Measurements from ENCODE around the gene PTGDR. TPM values are rescaled to one million over a fixed set of nuclear protein-coding genes. Genes with fewer than 3 reads are reported as not detected.

PTGDR gene
- total RNA-seq, 1 donor from 2014 or later: not detected

DNA sequence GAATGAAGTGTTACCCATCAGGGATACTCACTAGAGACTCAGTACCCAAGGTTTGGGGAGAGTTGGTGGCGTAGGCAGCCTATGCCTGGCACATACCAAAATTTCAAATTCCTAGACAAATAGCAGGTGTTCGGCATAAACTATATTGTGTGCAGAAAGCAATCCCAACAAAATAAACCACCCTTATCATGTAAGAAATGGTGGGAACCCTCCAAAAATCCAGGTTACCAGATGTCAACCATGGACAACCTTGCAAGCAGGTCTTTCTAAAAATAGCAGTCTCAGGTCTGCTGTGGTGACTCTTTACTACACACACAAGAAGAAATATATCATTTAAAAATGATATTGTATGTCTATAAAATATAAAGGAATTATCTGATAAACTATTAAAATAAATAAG, 28.9 kb downstream of the PTGDR start:
- no peaks in the 10 kb centered on the region for H3K4me1 Mint-ChIP-seq

DNA sequence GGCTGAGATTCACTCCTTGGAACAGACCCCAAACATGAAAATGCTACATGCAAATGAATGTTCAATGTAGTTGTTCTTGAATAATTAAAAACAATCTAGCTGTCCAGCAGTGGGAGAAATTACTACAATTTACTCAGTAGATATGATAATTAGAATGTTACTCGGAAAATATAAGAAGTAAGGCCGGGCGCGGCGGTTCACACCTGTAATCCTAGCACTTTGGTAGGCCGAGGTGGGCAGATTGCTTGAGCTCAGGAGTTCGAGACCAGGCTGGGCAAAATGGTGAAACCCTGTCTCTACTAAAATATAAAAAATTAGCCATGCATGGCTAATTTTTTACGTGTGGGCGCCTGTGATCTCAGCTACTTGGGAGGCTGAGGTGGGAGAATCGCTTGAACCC, 31.3 kb downstream of the PTGDR start:
- POLR2A ChIA-PET: no interaction called here
- Mint-ChIP-seq H3K9me3 (no peaks in the 10 kb centered on the region), H3K36me3 (ENCODE audit: low read depth) (no peaks in the 10 kb centered on the region), H3K27ac (no peak overlapping the region), H3K4me1 (no peaks in the 10 kb centered on the region), H3K27me3 (peaks cover 12% of the 10 kb centered on the region), H3K4me3 (no peak overlapping the region)
- intact Hi-C loops (cut with micrococcal nuclease): loop anchor here (1.0 to 2.0 kb wide), 4 partner anchors 175 to 1008 kb away; partner anchors contain the start of genes GPR137C and TXNDC16
- ATAC-seq (ENCODE audit: low read depth): no peak
- TF ChIP-seq, protein P1, sequence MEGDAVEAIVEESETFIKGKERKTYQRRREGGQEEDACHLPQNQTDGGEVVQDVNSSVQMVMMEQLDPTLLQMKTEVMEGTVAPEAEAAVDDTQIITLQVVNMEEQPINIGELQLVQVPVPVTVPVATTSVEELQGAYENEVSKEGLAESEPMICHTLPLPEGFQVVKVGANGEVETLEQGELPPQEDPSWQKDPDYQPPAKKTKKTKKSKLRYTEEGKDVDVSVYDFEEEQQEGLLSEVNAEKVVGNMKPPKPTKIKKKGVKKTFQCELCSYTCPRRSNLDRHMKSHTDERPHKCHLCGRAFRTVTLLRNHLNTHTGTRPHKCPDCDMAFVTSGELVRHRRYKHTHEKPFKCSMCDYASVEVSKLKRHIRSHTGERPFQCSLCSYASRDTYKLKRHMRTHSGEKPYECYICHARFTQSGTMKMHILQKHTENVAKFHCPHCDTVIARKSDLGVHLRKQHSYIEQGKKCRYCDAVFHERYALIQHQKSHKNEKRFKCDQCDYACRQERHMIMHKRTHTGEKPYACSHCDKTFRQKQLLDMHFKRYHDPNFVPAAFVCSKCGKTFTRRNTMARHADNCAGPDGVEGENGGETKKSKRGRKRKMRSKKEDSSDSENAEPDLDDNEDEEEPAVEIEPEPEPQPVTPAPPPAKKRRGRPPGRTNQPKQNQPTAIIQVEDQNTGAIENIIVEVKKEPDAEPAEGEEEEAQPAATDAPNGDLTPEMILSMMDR (IDR thresholded peaks at IDR 0.05): no peak
- DNase-seq: no peak
- CTCF ChIA-PET: interaction anchor here (0.9 to 1.5 kb wide), 3 partner anchors 10 to 171 kb away, joined by 3 read pairs; no protein-coding TSS in a partner anchor

More for the DNA sequence above, 28.9 kb downstream of the PTGDR start:
- Mint-ChIP-seq H3K4me3 (no peak overlapping the region), H3K27ac (no peak overlapping the region), H3K36me3 (ENCODE audit: low read depth) (no peaks in the 10 kb centered on the region), H3K27me3 (peaks cover 4% of the 10 kb centered on the region), H3K9me3 (no peaks in the 10 kb centered on the region)
- intact Hi-C loops (cut with micrococcal nuclease): no loop called here
- ATAC-seq (ENCODE audit: low read depth) (no peak), DNase-seq (no peak)
- TF ChIP-seq, protein P1 (IDR thresholded peaks at IDR 0.05): no peak
- CTCF ChIA-PET: interaction anchor here (0.7 kb wide), 1 partner anchor 1068 kb away, joined by 4 read pairs; no protein-coding TSS in a partner anchor
- POLR2A ChIA-PET: no interaction called here

DNA sequence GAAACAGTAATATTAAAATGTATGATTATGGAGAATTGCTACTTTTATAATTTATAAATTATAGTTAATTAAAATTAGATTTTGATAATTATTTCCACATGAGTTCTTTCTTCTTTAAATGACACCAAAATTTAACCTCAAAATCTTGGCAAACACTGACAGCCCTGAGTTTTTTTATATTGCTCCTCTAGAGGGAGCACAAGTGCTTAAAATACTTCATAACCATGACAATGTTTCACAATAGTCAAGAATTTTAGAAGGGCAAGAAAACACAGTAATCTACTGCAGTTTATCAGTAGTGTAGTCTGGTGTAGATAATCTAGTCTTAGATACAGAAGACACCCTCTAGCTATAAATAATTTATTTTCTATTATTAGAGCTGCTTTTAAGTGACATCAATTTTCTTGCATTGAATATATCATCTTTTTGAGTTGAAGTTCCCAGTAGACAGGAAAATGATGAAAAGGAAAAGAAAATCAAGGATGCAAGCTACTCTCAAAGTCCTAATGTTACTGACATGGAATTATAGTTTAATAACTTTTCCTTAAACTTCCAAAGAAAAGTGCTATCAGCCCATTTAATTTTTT, 32.3 kb downstream of the PTGDR start:
- Mint-ChIP-seq H3K36me3 (ENCODE audit: low read depth) (no peaks in the 10 kb centered on the region), H3K9me3 (no peaks in the 10 kb centered on the region), H3K27me3 (peaks cover 10% of the 10 kb centered on the region), H3K4me3 (no peak overlapping the region), H3K4me1 (no peaks in the 10 kb centered on the region), H3K27ac (no peak overlapping the region)
- ChIA-PET POLR2A (interaction anchor here (0.7 kb wide), 1 partner anchor 36 kb away, joined by 8 read pairs; no protein-coding TSS in a partner anchor), CTCF (interaction anchor here (1.0 to 2.1 kb wide), 6 partner anchors 11 to 756 kb away, joined by 3 to 10 read pairs (median 4); partner anchors contain the start of genes GPR137C and TXNDC16)
- ATAC-seq (ENCODE audit: low read depth): no peak
- no peak for DNase-seq
- intact Hi-C loops (cut with micrococcal nuclease): loop anchor here (1.0 to 2.0 kb wide), 4 partner anchors 174 to 1007 kb away; partner anchors contain the start of genes GPR137C and TXNDC16
- TF ChIP-seq, protein P1 (IDR thresholded peaks at IDR 0.05): no peak

DNA sequence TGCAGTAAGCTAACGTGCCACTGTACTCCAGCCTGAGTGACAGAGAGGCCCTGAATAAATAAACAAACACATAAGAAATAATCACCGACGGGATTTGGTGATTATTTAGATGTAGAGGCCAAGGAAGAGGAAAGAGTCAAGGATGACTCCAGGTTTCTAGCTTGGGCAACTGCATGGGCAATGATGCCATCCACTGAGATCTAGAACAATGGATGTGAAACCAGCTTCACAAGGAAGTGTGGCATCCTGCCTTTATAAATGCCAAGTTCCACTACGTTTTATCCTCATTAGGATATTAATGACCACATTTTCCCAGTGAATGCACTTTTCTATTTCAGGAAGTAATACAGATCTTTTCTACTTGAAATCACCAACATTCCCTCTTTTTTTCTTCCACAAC, 35.7 kb downstream of the PTGDR start:
- H3K4me1 Mint-ChIP-seq: no peaks in the 10 kb centered on the region
- no peaks in the 10 kb centered on the region for H3K9me3 Mint-ChIP-seq
- ChIA-PET POLR2A (no interaction called here), CTCF (no interaction called here)
- ATAC-seq (ENCODE audit: low read depth) (no peak), DNase-seq (no peak)
- TF ChIP-seq, protein P1 (IDR thresholded peaks at IDR 0.05): no peak
- H3K27ac Mint-ChIP-seq: no peak overlapping the region
- H3K36me3 Mint-ChIP-seq (ENCODE audit: low read depth): no peaks in the 10 kb centered on the region
- H3K27me3 Mint-ChIP-seq: peaks cover 10% of the 10 kb centered on the region
- no peak overlapping the region for H3K4me3 Mint-ChIP-seq
- intact Hi-C loops (cut with micrococcal nuclease): no loop called here

DNA sequence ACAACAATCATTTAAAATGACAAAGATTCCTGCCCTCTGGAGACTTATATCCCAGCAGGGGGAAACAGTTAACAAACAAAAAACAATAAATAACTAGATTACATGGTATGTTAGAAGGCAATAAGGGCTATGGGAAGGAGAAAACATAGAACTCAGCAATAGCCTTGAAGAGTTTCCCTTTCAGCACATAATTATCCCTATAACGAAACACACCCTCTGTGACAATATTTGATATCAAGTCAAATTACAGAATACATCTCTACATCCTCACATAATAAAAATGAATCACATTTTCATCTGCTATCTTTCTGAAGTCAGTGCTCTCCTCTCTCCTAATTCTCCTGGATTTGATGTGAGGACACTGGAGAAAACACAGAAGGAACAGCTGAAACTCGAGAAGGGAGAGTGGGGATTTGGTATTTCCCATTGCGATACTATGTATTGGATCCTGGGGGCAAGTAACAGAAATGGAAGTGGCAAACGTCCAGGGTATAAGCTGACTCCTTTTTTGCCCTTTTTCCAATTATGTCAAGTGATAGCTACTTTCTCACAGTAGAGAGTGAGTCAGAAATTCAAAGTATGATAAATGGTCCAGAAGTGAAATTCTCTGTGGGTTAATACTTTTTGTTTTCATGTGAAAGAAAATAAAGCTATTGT, 36.9 kb downstream of the PTGDR start:
- ChIA-PET POLR2A (interaction anchor here (0.6 kb wide), 1 partner anchor 108 kb away, joined by 4 read pairs; no protein-coding TSS in a partner anchor), CTCF (interaction anchor here (0.8 kb wide), 1 partner anchor 308 kb away, joined by 3 read pairs; no protein-coding TSS in a partner anchor)
- TF ChIP-seq, protein P1 (IDR thresholded peaks at IDR 0.05): no peak
- Mint-ChIP-seq H3K27ac (no peak overlapping the region), H3K36me3 (ENCODE audit: low read depth) (no peaks in the 10 kb centered on the region), H3K4me1 (no peaks in the 10 kb centered on the region), H3K4me3 (no peak overlapping the region), H3K9me3 (no peaks in the 10 kb centered on the region), H3K27me3 (peaks cover 10% of the 10 kb centered on the region)
- no peak for ATAC-seq (ENCODE audit: low read depth)
- DNase-seq: no peak
- intact Hi-C loops (cut with micrococcal nuclease): no loop called here

Measured in activated B cell treated with CpG ODN at 0.5 μM for 24 hours (primary cell).